ENCODE measurements around the gene CLINT1. TPM values are rescaled to one million over a fixed set of nuclear protein-coding genes. Genes with fewer than 3 reads are reported as not detected.

The CLINT1 gene
- total and polyA plus RNA-seq, 2 of the 13 experiments (the other 11 are each of a cell fraction or from before 2014, with no cell fraction given) = 64.0 to 104 TPM

DNA sequence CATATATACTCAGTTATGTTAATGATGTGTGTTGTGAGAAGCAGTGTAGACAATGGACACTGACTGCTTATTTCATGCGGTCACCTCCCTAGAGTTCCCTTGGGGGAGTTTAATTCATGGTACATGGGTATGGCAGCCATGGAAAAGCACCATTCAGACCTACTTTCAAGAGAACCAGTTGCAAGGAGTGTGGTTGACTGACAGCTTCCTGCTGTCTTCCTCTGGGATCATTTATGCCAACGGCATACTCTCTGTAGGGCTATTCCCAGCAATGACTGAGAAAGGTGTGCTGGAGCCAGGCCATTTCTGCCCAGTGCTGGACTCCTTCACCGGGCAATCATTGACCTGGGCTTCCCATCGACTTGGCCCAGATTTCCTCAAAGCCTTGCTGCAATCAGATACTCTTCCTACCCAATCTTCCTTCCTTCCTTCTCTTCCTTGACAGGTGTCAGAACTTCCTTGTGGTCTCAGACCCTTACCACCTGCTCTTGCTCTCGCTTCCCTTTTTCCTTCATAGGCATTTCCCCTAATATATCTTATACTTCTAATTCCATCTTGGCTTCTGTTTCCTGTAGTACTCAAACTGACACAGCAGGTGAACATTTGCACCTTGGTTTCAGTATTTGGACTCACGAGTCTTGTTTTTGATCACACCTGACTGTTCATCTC is 3.4 kb upstream of the CLINT1 start (continued):
- TF ChIP-seq, protein P1, sequence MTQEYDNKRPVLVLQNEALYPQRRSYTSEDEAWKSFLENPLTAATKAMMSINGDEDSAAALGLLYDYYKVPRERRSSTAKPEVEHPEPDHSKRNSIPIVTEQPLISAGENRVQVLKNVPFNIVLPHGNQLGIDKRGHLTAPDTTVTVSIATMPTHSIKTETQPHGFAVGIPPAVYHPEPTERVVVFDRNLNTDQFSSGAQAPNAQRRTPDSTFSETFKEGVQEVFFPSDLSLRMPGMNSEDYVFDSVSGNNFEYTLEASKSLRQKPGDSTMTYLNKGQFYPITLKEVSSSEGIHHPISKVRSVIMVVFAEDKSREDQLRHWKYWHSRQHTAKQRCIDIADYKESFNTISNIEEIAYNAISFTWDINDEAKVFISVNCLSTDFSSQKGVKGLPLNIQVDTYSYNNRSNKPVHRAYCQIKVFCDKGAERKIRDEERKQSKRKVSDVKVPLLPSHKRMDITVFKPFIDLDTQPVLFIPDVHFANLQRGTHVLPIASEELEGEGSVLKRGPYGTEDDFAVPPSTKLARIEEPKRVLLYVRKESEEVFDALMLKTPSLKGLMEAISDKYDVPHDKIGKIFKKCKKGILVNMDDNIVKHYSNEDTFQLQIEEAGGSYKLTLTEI (CRISPR knock-in tag; conservative IDR thresholded peaks at IDR 0.05) = no peak
- TF ChIP-seq MAFK (conservative IDR thresholded peaks at IDR 0.05 in 1 of 2, IDR thresholded peaks at IDR 0.05 in 1 of 2; ENCODE audit: low read length in 2 of 2) (no peak), CC2D1A (CRISPR knock-in tag; IDR thresholded peaks at IDR 0.05) (no peak)
- TF ChIP-seq, protein P2, sequence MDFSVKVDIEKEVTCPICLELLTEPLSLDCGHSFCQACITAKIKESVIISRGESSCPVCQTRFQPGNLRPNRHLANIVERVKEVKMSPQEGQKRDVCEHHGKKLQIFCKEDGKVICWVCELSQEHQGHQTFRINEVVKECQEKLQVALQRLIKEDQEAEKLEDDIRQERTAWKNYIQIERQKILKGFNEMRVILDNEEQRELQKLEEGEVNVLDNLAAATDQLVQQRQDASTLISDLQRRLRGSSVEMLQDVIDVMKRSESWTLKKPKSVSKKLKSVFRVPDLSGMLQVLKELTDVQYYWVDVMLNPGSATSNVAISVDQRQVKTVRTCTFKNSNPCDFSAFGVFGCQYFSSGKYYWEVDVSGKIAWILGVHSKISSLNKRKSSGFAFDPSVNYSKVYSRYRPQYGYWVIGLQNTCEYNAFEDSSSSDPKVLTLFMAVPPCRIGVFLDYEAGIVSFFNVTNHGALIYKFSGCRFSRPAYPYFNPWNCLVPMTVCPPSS (IDR thresholded peaks at IDR 0.05) = no peak
- TF ChIP-seq, protein P3, sequence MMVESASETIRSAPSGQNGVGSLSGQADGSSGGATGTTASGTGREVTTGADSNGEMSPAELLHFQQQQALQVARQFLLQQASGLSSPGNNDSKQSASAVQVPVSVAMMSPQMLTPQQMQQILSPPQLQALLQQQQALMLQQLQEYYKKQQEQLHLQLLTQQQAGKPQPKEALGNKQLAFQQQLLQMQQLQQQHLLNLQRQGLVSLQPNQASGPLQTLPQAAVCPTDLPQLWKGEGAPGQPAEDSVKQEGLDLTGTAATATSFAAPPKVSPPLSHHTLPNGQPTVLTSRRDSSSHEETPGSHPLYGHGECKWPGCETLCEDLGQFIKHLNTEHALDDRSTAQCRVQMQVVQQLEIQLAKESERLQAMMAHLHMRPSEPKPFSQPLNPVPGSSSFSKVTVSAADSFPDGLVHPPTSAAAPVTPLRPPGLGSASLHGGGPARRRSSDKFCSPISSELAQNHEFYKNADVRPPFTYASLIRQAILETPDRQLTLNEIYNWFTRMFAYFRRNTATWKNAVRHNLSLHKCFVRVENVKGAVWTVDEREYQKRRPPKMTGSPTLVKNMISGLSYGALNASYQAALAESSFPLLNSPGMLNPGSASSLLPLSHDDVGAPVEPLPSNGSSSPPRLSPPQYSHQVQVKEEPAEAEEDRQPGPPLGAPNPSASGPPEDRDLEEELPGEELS (CRISPR knock-in tag; IDR thresholded peaks at IDR 0.05) = no peak

Measured in HepG2 (cell line).